Prostate gland (tissue), 2 donors: ENCODE measurements around the gene INPP5A.

Experiments used
- POLR2A ChIP-seq: fragments of 450-650 bp; IDR thresholded peaks from one replicate; pipeline ENCODE4 v1.6.1; 2016; ENCODE audit warnings: antibody characterized with exemption, mild to moderate bottlenecking
- TF ChIP-seq, protein P1 (sequence below), 4 experiments: fragments of 200-600 bp in 2 of 4; fragments of 450-650 bp in 2 of 4; sonication (generic) in 2 of 4; IDR thresholded peaks; 1 replicate in 3 of 4; 2 replicates in 1 of 4; pipeline ENCODE4 v1.5.1; 2016 to 2019; ENCODE audit warnings: antibody characterized with exemption in 4 of 4, mild to moderate bottlenecking in 2 of 4, moderate library complexity in 2 of 4

DNA sequence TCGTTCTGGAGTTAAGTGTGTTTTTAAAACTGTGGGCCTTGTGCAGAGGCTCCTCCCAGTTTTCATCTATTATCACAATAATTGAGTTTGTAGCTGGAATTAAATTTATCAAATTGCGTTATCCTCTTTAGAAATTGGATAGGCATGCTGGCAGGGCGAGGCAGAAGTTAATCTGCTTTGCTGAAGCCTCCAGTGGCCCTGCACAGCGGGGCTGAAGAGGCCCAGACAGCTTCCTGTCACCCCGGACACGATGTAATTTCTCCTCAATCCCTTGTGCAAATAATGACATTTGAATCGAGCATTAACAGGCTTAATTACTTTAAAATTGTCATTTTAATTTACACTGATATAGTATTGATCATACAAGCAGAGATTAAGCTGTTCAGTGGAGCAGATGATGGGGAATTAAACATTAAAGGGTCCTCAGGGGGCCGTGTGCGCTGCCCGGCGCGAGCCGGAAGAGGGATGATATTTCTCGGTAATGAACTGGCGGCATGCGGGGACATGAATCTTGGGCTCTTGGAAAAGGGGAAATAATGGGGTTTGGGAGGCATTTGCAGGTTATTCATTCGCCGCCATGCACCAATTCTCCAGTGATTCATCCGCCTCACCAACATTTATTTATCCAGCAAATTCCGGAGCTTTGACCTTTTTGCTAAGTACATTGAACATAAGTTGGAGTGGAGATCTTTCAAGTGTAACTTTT is 129.9 kb downstream of the INPP5A start:
- TF ChIP-seq, protein P1, sequence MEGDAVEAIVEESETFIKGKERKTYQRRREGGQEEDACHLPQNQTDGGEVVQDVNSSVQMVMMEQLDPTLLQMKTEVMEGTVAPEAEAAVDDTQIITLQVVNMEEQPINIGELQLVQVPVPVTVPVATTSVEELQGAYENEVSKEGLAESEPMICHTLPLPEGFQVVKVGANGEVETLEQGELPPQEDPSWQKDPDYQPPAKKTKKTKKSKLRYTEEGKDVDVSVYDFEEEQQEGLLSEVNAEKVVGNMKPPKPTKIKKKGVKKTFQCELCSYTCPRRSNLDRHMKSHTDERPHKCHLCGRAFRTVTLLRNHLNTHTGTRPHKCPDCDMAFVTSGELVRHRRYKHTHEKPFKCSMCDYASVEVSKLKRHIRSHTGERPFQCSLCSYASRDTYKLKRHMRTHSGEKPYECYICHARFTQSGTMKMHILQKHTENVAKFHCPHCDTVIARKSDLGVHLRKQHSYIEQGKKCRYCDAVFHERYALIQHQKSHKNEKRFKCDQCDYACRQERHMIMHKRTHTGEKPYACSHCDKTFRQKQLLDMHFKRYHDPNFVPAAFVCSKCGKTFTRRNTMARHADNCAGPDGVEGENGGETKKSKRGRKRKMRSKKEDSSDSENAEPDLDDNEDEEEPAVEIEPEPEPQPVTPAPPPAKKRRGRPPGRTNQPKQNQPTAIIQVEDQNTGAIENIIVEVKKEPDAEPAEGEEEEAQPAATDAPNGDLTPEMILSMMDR (IDR thresholded peaks at IDR 0.05) = no peak
- no peak for TF ChIP-seq POLR2A
